ENCODE data around the gene ANXA1.

The ANXA1 gene

DNA sequence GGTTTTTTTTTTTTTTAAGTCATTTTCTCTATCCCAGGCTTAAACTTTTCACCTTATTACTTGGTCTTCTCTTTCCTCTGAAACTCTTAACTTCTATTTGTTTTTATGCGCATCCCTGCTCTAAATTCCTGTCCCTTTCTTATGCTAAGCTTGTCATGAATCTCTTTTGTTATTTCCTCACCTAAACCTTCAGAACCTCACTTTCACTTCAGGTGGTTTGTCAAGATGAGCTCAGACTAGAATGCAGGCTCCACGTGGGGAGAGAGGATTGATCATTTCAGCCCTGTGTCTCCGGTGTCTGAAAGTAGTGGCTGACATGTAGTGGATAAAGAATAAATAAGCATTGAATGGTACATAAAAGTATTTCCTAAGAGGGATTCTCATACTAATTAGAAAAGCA lies 63.6 kb downstream of the ANXA1 start:
- no peak for DNase-seq

DNA sequence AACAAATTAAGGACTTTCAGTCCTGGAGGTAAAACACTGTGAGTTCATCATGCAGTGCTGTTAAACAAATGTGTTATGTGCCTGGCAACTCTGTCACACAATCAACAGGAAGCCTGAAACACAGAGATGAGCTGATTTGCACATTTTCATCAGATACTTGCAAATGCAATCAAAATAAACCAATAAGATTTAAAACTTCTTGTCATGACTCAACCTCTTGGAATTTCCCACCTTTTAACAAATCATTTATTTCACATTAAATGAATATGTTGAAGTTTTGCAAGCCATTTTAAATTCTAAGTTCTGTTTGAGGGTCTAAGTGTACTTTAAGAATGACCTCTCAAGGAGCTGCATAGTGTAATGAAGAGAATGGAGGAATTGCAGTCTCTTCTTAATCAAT lies 64.4 kb downstream of the ANXA1 start:
- no peak for DNase-seq
